Breast epithelium (tissue), 3 donors: Measurements from ENCODE around the gene HECTD1.

Experiments used
- CTCF ChIP-seq, 3 donors: fragments of 450-650 bp; IDR thresholded peaks; one replicate each; pipeline ENCODE4 v1.5.1; 2016 to 2017; ENCODE audit warnings: antibody characterized with exemption in 3 of 3, mild to moderate bottlenecking in 3 of 3, moderate library complexity in 3 of 3
- POLR2AphosphoS5 ChIP-seq, 3 donors: sonication (generic); formaldehyde crosslinking; IDR thresholded peaks; one replicate each; pipeline ENCODE4 v1.6.1; 2017; ENCODE audit warnings: antibody characterized with exemption in 3 of 3

DNA sequence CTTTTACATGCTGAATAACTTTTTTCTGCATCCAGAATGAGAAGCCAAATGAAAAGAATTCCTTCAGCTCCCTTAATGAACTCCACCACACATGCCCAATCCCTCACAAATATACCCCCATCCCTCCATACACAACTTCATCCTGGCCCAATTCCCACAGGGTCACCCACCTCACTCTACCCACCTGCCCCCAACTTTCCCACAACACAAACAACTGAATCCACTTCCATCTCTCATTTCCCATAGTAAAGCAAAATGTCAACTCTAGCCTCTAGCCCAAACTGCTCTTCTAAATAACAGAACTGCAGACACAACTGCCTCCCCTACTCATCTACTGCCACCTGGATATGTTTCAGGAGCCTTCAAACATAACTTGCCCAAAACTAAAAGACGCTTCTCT lies 18.8 kb downstream of the HECTD1 start:
- TF ChIP-seq CTCF (IDR thresholded peaks at IDR 0.05) (no peak), POLR2AphosphoS5 (IDR thresholded peaks at IDR 0.05) (no peak)
